ENCODE measurements around the gene RRP1. TPM values are rescaled to one million over a fixed set of nuclear protein-coding genes. Genes with fewer than 3 reads are reported as not detected.

Gene RRP1
- total RNA-seq, 1 donor from 2014 or later = 19.0 TPM

GRCh38 chr21:43770066-43770655 is 19.2 kb upstream of the RRP1 start:
- Histone ChIP-seq H3K4me1 (peaks cover 19% of the 10 kb centered on the region), H3K36me3 (peaks cover 21% of the 10 kb centered on the region), H3K9me3 (no peaks in the 10 kb centered on the region), H3K27ac (no peak overlapping the region), H3K4me3 (no peak overlapping the region), H3K27me3 (no peaks in the 10 kb centered on the region)
- no peak for ATAC-seq
- intact Hi-C loops (cut with DNase I) = no loop called here
- TF ChIP-seq CTCF (IDR thresholded peaks at IDR 0.05) = no peak
- DNase-seq = no peak

GRCh38 chr21:43771199-43771675 is 18.1 kb upstream of the RRP1 start:
- Histone ChIP-seq H3K27ac (peak overlapping the region; percentile 36), H3K36me3 (peaks cover 21% of the 10 kb centered on the region), H3K27me3 (no peaks in the 10 kb centered on the region), H3K4me1 (peaks cover 22% of the 10 kb centered on the region), H3K4me3 (peak overlapping the region; percentile 8), H3K9me3 (no peaks in the 10 kb centered on the region)
- no peak for ATAC-seq
- intact Hi-C loops (cut with DNase I) = no loop called here
- no peak for TF ChIP-seq CTCF (IDR thresholded peaks at IDR 0.05)
- DNase-seq = no peak

GRCh38 chr21:43771698-43772424 is 17.5 kb upstream of the RRP1 start:
- no peak for ATAC-seq
- no peaks in the 10 kb centered on the region for H3K27me3 ChIP-seq
- intact Hi-C loops (cut with DNase I) = no loop called here

GRCh38 chr21:43772425-43772821 is 17.0 kb upstream of the RRP1 start:
- intact Hi-C loops (cut with DNase I) = no loop called here
- Histone ChIP-seq H3K4me1 (peaks cover 22% of the 10 kb centered on the region), H3K27ac (no peak overlapping the region)

More at GRCh38 chr21:43771698-43772424, 17.5 kb upstream of the RRP1 start:
- no peak for DNase-seq
- peaks cover 22% of the 10 kb centered on the region for H3K4me1 ChIP-seq
- TF ChIP-seq CTCF (IDR thresholded peaks at IDR 0.05) = no peak
- no peaks in the 10 kb centered on the region for H3K9me3 ChIP-seq
- peak overlapping the region; percentile 8 for H3K4me3 ChIP-seq
- no peak overlapping the region for H3K27ac ChIP-seq
- peaks cover 21% of the 10 kb centered on the region for H3K36me3 ChIP-seq

GRCh38 chr21:43774163-43774562 is 15.2 kb upstream of the RRP1 start:
- Histone ChIP-seq H3K4me1 (peaks cover 11% of the 10 kb centered on the region), H3K27me3 (no peaks in the 10 kb centered on the region), H3K4me3 (peak overlapping the region; percentile 88), H3K27ac (no peak overlapping the region), H3K9me3 (no peaks in the 10 kb centered on the region), H3K36me3 (peaks cover 21% of the 10 kb centered on the region)
- DNase-seq (no peak), ATAC-seq (no peak)
- intact Hi-C loops (cut with DNase I) = no loop called here
- no peak for TF ChIP-seq CTCF (IDR thresholded peaks at IDR 0.05)

More at GRCh38 chr21:43772425-43772821, 17.0 kb upstream of the RRP1 start:
- Histone ChIP-seq H3K9me3 (no peaks in the 10 kb centered on the region), H3K36me3 (peaks cover 21% of the 10 kb centered on the region), H3K4me3 (no peak overlapping the region), H3K27me3 (no peaks in the 10 kb centered on the region)
- ATAC-seq (no peak), DNase-seq (no peak)
- no peak for TF ChIP-seq CTCF (IDR thresholded peaks at IDR 0.05)

Data from upper lobe of right lung (tissue), 1 donor.